PC-9 (cell line): ENCODE results near the gene AKAP6. TPM values are rescaled to one million over a fixed set of nuclear protein-coding genes. Genes with fewer than 3 reads are reported as not detected.

ENCODE experiments used
- BruUV-seq: library from RNA; stranded (reverse); fragments of 400-500 nt; replicated peaks from 2 replicates; lab custom pipeline; 2021; lab: Mats Ljungman, UMichigan
- CTCF ChIA-PET: fragments of 300-600 bp; sonication (Branson Sonifier 250); formaldehyde crosslinking; loops from one replicate; lab custom pipeline; 2022; ENCODE audit warnings: antibody characterized with exemption; lab: Charles Lee
- POLR2A ChIA-PET: fragments of 300-600 bp; sonication (Branson Sonifier 250); formaldehyde crosslinking; loops from one replicate; lab custom pipeline; 2022; ENCODE audit warnings: antibody characterized with exemption; ENCODE audit not compliant: unreplicated experiment; lab: Charles Lee
- DNase-seq, 2 experiments: peaks; one replicate each; pipeline versions ENCODE4 v3.0.0 to v3.0.0-alpha.2; 2015 to 2022; ENCODE audit warnings: mixed read lengths in 1 of 2
- H2AFZ ChIP-seq: fragments of 200-600 bp; sonication (generic); 2 replicates; pipeline ENCODE4 v1.8.1; 2017; ENCODE audit warnings: antibody characterized with exemption
- H3F3A ChIP-seq: fragments of 200-600 bp; sonication (generic); 2 replicates; pipeline ENCODE4 v1.8.1; 2017; ENCODE audit warnings: antibody characterized with exemption, mild to moderate bottlenecking, low read depth; ENCODE audit not compliant: insufficient read depth
- H3K27ac ChIP-seq: fragments of 200-600 bp; sonication (generic); 2 replicates; pipeline ENCODE4 v1.6.1; 2016; ENCODE audit warnings: mixed run types
- H3K27me3 ChIP-seq: fragments of 200-600 bp; sonication (generic); 2 replicates; pipeline ENCODE4 v1.6.1; 2016; ENCODE audit warnings: low read depth, mixed run types; ENCODE audit not compliant: insufficient read depth
- H3K36me3 ChIP-seq: fragments of 200-600 bp; sonication (generic); 2 replicates; pipeline ENCODE4 v1.6.1; 2016; ENCODE audit warnings: low read depth, mixed run types
- H3K4me1 ChIP-seq: fragments of 200-600 bp; sonication (generic); replicated peaks from 2 replicates; pipeline ENCODE4 v1.6.1; 2016; ENCODE audit warnings: mixed run types; ENCODE audit not compliant: insufficient read depth
- H3K4me2 ChIP-seq: fragments of 200-600 bp; sonication (generic); 2 replicates; pipeline ENCODE4 v1.6.1; 2017; ENCODE audit warnings: mixed run types
- H3K4me3 ChIP-seq: fragments of 200-600 bp; sonication (generic); 2 replicates; pipeline ENCODE4 v1.6.1; 2016; ENCODE audit warnings: mixed run types
- H3K79me2 ChIP-seq: fragments of 200-600 bp; sonication (generic); 2 replicates; pipeline ENCODE4 v1.6.1; 2017; ENCODE audit warnings: low read depth, mixed run types
- H3K9me2 ChIP-seq: fragments of 200-600 bp; sonication (generic); 2 replicates; pipeline ENCODE4 v1.8.1; 2017; ENCODE audit warnings: mild to moderate bottlenecking; ENCODE audit not compliant: insufficient read depth
- H3K9me3 ChIP-seq: fragments of 200-600 bp; sonication (generic); 2 replicates; pipeline ENCODE4 v1.8.1; 2016; ENCODE audit warnings: low read depth; ENCODE audit not compliant: insufficient read depth
- H4K20me1 ChIP-seq: fragments of 200-600 bp; sonication (generic); 2 replicates; pipeline ENCODE4 v1.8.1; 2017; ENCODE audit not compliant: insufficient read depth
- CTCF ChIP-seq: fragments of 200-600 bp; sonication (generic); conservative IDR thresholded peaks from 2 replicates; pipeline ENCODE4 v1.6.1; 2017; ENCODE audit warnings: mixed run types, antibody characterized with exemption, mild to moderate bottlenecking, moderate library complexity
- EZH2 ChIP-seq: fragments of 200-600 bp; sonication (generic); IDR thresholded peaks from 2 replicates; pipeline ENCODE4 v1.8.0; 2017; ENCODE audit warnings: antibody characterized with exemption, low read depth
- intact Hi-C: fragments of 100-400 bp; cut with micrococcal nuclease; formaldehyde crosslinking; loops from one replicate; pipeline ENCODE4 v1.10.0; 2022; ENCODE audit not compliant: unreplicated experiment
- total RNA-seq: library from RNA; stranded (reverse); gene quantifications from 2 replicates; pipeline ENCODE4 v1.2.3, GENCODE V29; 2021

Gene AKAP6
- total RNA-seq, 1 experiment from 2014 or later = 2.8 TPM

GRCh38 chr14:32650030-32650429 is 320.9 kb downstream of the AKAP6 start:
- Histone ChIP-seq H3K4me3 (no peak overlapping the region), H3K9me2 (no peaks in the 10 kb centered on the region), H3K9me3 (no peaks in the 10 kb centered on the region), H3K36me3 (no peaks in the 10 kb centered on the region), H3K4me1 (no peaks in the 10 kb centered on the region), H3F3A (no peaks in the 10 kb centered on the region), H3K27ac (no peak overlapping the region), H2AFZ (no peak overlapping the region), H3K4me2 (no peak overlapping the region), H3K27me3 (no peaks in the 10 kb centered on the region), H4K20me1 (no peaks in the 10 kb centered on the region), H3K79me2 (no peaks in the 10 kb centered on the region)
- POLR2A ChIA-PET = no interaction called here
- no TSS peak for BruUV-seq
- intact Hi-C loops = no loop called here
- DNase-seq = no peak
- CTCF ChIA-PET = no interaction called here
- TF ChIP-seq EZH2 (no peak), CTCF (no peak)

GRCh38 chr14:32650665-32651064 is 321.6 kb downstream of the AKAP6 start:
- no peaks in the 10 kb centered on the region for H3F3A ChIP-seq
- no peak overlapping the region for H3K4me3 ChIP-seq
- TF ChIP-seq EZH2 = no peak
- no peak for TF ChIP-seq CTCF
- ChIA-PET CTCF (no interaction called here), POLR2A (no interaction called here)
- H3K4me2 ChIP-seq = no peak overlapping the region
- no peaks in the 10 kb centered on the region for H4K20me1 ChIP-seq
- no peak for DNase-seq
- H3K79me2 ChIP-seq = no peaks in the 10 kb centered on the region
- no peak overlapping the region for H2AFZ ChIP-seq
- H3K27ac ChIP-seq = no peak overlapping the region
- H3K27me3 ChIP-seq = no peaks in the 10 kb centered on the region
- no peaks in the 10 kb centered on the region for H3K4me1 ChIP-seq
- intact Hi-C loops = no loop called here
- no peaks in the 10 kb centered on the region for H3K9me3 ChIP-seq
- H3K9me2 ChIP-seq = no peaks in the 10 kb centered on the region
- no peaks in the 10 kb centered on the region for H3K36me3 ChIP-seq
- BruUV-seq = no TSS peak

GRCh38 chr14:32654106-32654505 is 325.0 kb downstream of the AKAP6 start:
- H3K27ac ChIP-seq = no peak overlapping the region
- H3K4me2 ChIP-seq = no peak overlapping the region
- H3K9me3 ChIP-seq = no peaks in the 10 kb centered on the region
- H3K27me3 ChIP-seq = no peaks in the 10 kb centered on the region
- no peaks in the 10 kb centered on the region for H3K9me2 ChIP-seq
- TF ChIP-seq EZH2 (no peak), CTCF (no peak)
- no TSS peak for BruUV-seq
- H3K4me3 ChIP-seq = no peak overlapping the region
- no peaks in the 10 kb centered on the region for H4K20me1 ChIP-seq
- H3K79me2 ChIP-seq = no peaks in the 10 kb centered on the region
- intact Hi-C loops = no loop called here
- no peaks in the 10 kb centered on the region for H3K36me3 ChIP-seq
- CTCF ChIA-PET = no interaction called here
- POLR2A ChIA-PET = no interaction called here
- H3F3A ChIP-seq = no peaks in the 10 kb centered on the region
- H3K4me1 ChIP-seq = no peaks in the 10 kb centered on the region
- no peak overlapping the region for H2AFZ ChIP-seq
- DNase-seq = no peak
